ENCODE results near the gene TMEM82.

The TMEM82 gene

GRCh38 chr1:15722411-15722810 lies 19.9 kb upstream of the TMEM82 start:
- DNase-seq: no peak

GRCh38 chr1:15722836-15723532 lies 19.3 kb upstream of the TMEM82 start:
- DNase-seq: no peak

GRCh38 chr1:15723631-15724246 lies 18.6 kb upstream of the TMEM82 start:
- DNase-seq: no peak

- DNase-seq: no peak
Observed at GRCh38 chr1:15724949-15725880, 17.1 kb upstream of the TMEM82 start.

GRCh38 chr1:15726508-15726907 lies 15.8 kb upstream of the TMEM82 start:
- no peak for DNase-seq

GRCh38 chr1:15727021-15727420 lies 15.3 kb upstream of the TMEM82 start:
- DNase-seq: no peak

GRCh38 chr1:15727424-15727823 lies 14.9 kb upstream of the TMEM82 start:
- no peak for DNase-seq

- no peak for DNase-seq
Observed at GRCh38 chr1:15727866-15728534, 14.3 kb upstream of the TMEM82 start.

GRCh38 chr1:15728937-15729657 lies 13.2 kb upstream of the TMEM82 start:
- no peak for DNase-seq

- DNase-seq: no peak
Observed at GRCh38 chr1:15730423-15730822, 11.9 kb upstream of the TMEM82 start.

GRCh38 chr1:15730936-15731335 lies 11.4 kb upstream of the TMEM82 start:
- DNase-seq: no peak

- DNase-seq: no peak
Observed at GRCh38 chr1:15731735-15732685, 10.3 kb upstream of the TMEM82 start.

- no peak for DNase-seq
Observed at GRCh38 chr1:15732686-15733081, 9.6 kb upstream of the TMEM82 start.

GRCh38 chr1:15733218-15733725 lies 9.0 kb upstream of the TMEM82 start:
- no peak for DNase-seq

- DNase-seq: no peak
Observed at GRCh38 chr1:15733726-15734226, 8.5 kb upstream of the TMEM82 start.

- no peak for DNase-seq
Observed at GRCh38 chr1:15734296-15734695, 8.0 kb upstream of the TMEM82 start.

GRCh38 chr1:15734901-15735300 lies 7.4 kb upstream of the TMEM82 start:
- no peak for DNase-seq

GRCh38 chr1:15735304-15736037 lies 6.8 kb upstream of the TMEM82 start:
- no peak for DNase-seq

GRCh38 chr1:15736038-15736891 lies 6.0 kb upstream of the TMEM82 start, which contains the start of gene SLC25A34:
Gene SLC25A34, plus strand, starts transcription at chr1:15736258. Its CDS starts 228 bp downstream, at chr1:15736486.
- DNase-seq: peak; percentile 59
